GM18870 (cell line): ENCODE data around the gene IGSF3.
A peak's percentile ranks its signal among the peaks of the same experiment; 100 is the strongest.
"Not testable (repeated sequence)": the region's sequence is repeated elsewhere in the genome, so short reads cannot be mapped to it uniquely, and the experiment has no call there.

Experiments
- ATAC-seq: cut with Tn5 transposase; IDR thresholded peaks from one replicate; pipeline ENCODE4 v1.9.1; 2021; ENCODE audit warnings: moderate library complexity; ENCODE audit not compliant: unreplicated experiment

The IGSF3 gene

DNA sequence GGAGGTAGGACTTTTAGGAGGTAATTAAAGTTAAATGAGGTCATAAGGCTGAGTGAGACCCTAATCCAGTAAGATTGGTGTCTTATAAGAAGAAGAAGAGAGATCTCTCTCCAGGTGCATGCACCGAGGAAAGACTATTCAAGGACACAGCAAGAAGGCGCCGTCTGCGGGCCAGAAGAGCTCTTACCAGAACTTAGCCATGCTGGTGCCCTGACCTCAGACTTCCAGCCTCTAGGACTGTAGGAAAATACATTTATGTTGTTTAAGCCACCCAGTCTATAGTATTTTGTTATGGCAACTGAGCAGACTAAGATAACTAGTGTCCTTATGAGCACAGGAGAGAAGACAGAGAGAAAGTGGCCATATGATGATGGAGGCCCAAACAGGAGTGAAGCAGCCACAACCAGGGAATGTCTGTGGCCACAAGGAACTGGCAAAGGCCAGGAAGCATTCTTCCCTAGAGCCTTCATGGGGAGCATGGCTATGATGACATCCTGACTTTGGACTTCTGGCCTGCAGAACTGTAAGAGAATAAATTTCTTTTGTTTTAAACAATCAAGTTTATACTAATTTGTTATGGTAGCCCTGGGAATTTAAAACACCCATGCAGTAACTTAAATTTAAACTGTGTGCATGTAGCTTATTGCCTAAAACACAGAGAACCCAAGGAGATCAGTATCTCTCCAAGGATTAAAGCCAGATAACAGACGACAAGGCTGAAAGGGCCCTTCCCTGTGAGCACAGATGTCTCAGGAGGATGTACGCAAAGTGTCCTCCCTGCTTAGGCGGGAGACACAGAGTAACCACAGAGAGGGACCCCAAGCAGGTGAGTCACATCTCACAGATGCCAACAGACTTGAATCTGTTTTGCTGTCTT is 86.8 kb downstream of the IGSF3 start:
- ATAC-seq: no peak

- ATAC-seq: no peak
Measured at GRCh38 chr1:116579259-116579875, 88.2 kb downstream of the IGSF3 start.

- no peak for ATAC-seq
Measured at GRCh38 chr1:116578581-116578980, 89.0 kb downstream of the IGSF3 start.

DNA sequence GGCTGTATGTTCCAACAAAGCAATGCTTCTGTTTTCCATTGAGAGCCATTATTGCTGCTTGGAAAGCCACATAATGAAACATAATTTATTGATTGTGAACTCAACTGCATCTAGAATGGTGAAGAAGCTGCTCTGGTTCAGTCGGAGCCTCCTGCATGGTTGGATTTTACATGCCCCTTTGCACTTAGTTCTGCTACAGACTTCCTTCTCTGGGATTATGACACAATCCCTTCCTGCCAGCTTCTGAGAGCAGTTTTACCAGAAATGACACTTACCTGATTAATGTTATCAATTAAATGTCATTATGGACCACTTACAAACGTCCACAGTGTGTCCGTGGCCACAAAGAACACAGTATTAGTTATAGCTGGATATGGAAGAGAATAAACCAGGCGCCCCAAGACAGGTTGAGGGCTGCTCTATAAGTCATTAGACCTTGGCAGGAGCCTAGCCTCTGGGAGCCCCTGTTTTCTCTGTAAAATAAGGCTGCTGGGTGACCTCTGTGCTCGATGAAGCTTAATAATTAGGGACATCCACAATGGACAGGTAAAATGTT is 89.7 kb downstream of the IGSF3 start:
- no peak for ATAC-seq

DNA sequence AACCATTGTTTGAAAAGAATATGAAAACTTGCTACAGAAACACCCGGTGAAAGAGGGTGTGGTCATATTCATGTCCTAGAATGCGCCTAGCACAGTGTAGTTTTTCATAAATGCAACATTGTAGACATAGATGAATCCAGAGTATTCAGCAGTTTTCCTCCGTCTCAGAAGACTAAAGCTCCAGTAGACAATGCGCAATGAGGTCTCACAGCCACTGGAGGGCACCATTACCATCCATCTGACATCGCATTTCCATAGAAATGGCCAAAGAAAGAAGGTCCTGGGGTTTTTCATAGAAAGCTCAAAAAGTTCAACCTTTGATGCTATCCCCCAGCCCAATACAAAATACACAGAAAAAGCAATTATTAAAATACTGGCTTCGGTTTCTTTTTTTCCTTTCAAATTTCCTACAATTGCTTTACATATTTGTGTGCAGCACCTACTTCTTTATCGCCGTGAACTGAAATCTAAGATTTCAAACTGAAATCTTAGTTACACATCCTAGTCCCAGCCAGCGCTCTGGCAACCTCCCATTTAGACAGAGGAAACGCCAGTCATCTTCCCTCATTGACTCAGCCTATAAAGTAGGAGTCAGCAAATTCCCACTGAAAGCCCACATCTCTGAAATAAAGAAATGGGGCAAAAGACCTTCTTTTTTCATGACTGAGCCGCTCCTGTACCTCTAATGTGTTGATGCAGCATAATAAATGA is 92.8 kb downstream of the IGSF3 start:
- no peak for ATAC-seq

GRCh38 chr1:116573431-116574095 is 94.0 kb downstream of the IGSF3 start:
- no peak for ATAC-seq

DNA sequence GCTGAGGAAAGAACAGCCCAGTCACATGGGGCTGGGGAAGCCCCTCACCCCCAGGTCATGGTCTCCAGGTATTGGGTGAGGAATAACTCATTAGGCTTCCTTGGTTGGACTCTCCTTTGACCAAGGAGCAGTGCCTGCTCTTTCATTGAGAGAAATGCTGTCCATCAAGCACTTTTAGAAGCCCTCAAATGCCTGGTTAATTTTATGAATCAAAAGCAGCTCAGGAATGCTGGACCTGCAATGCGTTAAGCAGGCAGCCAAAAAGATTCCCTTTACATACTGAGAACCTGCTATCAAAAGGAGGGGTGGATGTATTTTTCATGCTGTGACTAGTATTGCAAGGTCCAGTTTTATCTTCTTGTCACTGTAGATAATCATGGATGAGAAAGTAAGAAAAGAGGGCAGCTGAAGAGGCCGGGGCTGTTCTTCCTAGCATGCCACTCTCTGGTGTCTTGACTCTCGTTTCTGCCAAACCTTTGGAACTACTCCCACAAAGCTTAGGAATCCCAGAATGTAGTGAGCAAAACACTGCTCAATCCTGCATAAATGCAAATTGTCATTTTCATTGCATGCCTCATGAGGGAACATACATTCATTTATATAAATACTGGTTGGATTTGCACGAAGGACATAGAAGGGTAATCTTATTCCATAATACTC is 94.6 kb downstream of the IGSF3 start:
- ATAC-seq: no peak

DNA sequence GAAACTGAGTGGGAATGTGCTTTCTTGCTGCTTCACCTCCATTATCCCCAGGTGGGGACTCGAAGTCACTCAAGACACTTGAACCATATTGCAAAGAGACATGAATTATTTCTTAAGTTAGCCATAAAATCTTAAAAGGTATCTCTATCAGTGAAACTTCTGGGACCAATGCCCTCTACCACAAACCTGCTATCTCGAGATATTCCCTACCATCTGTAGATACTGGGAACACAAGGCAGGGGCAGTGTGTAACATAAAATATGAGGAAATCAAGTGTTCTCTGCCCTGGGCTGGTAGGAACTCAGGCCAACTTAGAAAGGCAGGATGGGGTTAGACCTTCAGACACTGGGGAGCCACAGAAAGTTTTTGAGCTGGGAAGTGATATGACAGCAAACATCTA is 95.4 kb downstream of the IGSF3 start:
- no peak for ATAC-seq

GRCh38 chr1:116571215-116571919 is 96.2 kb downstream of the IGSF3 start:
- ATAC-seq: no peak

DNA sequence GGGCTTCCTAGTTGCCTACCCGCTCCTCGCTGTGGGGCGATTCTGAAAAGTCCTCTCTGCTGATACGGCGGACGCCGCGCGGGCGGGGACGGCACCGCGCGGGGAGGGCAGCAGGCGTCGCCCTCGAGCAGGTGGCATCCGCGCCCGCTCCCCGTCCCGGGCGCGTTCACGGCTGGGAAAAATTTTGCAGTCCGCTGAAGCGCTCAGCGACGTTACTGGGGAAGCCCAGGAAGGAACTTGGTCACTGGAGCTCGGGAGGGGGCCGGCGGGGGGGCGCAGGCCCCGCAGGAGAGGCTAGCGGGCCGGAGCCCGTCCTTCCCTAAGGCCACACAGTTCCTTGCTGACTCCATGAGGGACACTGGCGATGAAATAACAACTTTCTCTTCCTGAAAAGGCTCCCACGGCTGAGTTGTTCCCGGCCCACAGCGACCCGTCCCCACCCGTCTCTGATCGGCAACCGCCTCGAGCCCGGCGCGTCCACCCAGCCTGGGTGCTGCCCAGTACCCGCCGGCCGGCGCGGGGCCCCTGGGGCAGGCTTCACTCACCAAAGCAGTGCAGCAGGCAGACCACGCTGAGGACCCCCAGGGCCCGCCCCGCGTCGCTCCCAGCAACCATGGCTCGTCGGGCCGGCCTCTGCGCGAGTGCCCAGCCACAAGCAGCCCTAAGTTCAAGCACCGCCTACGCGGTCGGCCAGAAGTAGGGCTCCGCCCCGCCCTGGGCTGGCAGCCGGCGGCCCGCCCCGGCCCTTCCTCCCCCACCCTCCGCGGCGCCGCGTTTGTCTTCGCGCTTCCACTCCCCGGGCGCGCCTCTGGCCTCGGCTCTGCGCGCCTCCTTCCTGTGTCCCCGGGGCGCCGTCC is 96.9 kb downstream of the IGSF3 start, which contains the start of gene CD58:
TSS of gene CD58 (minus strand) at position 669 of the 857 bp plus-strand sequence. CDS start at position 615, 54 bp downstream.
- peak; percentile 40 for ATAC-seq

DNA sequence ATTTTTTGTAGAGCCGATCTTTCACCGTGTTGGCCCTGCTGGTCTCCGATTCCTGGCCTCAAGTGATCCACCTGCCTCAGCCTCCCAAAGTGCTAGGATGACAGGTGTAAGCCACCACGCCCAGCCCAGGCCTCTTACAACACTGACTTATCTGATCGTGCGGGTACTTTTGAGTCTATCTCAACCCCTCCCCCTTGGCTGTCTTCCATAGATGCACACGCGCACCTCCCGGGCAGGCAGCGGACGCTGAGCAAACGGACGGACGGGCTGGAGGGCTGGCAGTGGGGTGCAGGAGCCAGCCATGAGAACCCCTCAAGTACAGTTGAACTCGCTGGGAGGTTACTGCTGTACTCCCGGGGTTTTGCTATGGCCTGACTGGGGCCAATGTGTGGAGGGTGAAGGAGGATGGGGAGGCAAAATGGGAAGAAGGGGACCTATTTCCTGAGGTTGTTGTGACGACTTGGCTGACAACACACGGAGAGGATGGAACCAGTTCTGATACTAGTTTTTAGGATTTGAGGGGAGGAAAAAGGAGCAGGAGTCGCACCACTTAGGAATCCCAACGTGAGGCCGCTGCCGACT is 97.7 kb downstream of the IGSF3 start:
- no peak for ATAC-seq

GRCh38 chr1:116569381-116569670 is 98.2 kb downstream of the IGSF3 start:
- no peak for ATAC-seq

DNA sequence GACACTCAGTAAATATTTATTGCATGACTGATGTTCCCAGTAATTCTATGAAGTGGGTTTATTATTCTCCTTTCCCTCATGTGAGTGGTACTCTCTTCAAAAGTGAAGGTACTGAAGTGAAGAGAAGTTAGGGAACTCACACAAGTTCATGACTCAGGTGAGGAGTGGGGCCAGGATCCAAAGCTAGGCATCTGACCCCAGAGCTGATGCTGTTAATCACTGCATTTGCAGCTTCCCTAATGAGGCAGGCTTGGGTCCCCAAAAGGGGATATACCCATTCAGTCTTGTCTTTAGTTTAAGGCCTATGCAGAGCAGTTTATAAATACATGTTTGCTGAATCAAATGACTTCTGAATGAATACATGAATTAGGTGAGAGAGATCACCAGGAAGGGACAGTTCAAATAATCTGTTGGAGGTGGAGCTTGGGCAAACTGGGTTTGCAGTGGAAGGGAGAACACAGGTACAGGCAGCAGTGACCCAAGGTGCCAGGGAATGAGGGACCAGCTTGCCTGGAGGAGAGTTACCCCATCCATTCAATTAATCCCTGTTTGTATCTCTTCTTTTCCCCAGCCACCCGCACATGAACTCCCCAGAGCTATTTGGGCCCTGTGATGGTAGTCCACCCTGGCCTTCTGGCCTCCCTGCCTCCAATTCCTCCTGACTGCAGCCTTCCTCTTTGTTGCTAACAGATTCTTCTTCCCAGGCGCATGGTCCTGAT is 98.7 kb downstream of the IGSF3 start:
- ATAC-seq: no peak

DNA sequence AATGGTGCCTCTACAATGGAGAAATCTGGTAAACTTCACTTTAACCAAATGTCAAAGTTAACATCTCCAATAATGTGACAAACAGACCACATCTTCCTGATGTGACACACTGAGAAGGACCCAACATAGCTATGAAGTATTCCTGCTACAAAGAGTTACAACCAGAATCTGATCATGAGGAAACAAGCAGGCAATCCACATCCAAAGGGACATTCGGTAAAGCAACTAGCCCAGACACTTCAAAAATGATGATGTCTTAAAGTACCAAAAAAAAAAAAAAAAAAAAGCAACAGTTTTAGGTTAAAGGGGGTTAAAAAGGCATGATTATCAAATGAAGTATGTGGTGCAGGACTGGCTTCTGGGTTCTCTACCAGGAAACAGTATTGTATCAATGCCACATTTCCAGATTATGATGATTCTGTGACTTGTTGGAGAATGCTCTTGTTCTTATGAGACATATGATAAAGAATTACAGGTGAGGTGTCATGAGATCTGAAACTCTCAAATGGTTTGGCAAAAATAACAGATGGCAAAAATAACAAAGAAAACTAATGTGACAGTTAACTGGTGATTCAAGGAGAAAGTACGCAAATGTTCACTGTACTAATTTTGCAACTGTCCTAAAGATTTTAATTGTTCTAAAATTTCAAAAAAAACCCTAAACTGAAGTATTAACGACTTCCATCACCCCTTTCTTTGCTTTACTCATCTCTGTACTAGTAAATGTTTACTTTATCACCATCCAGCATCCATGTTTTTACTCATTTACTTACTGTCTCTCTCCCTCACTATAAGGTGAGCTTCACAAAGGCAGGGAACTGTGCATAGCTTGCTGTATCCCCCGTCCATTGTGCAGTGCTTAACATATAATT is 99.5 kb downstream of the IGSF3 start:
- ATAC-seq: no peak

DNA sequence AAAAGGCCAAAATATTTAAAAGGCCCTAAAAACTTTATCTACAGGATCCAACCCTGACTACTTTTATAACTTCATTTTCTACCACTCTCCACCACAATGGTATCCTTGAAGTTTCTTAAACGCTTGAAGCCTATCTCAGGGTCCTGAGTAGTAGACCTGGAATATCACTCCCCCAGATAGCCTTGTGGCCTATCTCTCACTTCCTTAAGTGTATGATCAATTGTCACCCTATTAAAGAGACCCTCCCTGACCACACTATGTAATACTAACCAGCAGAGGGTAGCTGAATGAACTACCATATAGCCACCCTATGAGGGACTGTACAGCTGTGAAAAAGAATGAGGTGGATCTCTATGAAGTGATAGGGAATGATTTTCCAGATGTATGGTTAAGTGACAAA is 102.3 kb downstream of the IGSF3 start:
- no peak for ATAC-seq

DNA sequence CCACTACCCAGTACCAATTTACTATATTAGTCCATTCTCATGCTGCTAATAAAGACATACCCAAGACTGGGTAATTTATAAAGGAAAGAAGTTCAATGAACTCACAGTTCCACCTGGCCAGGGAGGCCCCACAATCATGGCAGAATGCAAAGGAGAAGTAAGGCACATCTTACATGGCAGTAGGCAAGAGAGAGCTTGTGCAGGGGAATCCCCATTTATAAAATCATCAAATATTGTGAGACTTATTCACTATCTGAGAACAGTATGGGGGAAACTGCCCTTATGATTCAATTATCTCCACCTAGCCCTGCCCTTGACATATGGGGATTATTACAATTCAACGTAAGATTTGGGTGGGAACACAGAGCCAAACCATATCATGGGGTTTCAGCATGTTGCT is 103.1 kb downstream of the IGSF3 start:
- no peak for ATAC-seq

GRCh38 chr1:116562465-116562864 is 105.1 kb downstream of the IGSF3 start:
- not testable (repeated sequence) for ATAC-seq
